HCT116 (cell line): Measurements from ENCODE around the gene SAMD4A. TPM values are rescaled to one million over a fixed set of nuclear protein-coding genes. Genes with fewer than 3 reads are reported as not detected.

ENCODE experiments used
- ATAC-seq: fragments of 200-7000 bp; cut with Tn5 transposase; 2 replicates; pipeline ENCODE4 v1.9.1; 2020; ENCODE audit warnings: mild to moderate bottlenecking, moderate library complexity
- BruUV-seq: library from RNA; stranded (reverse); fragments of 400-500 nt; replicated peaks from 2 replicates; lab custom pipeline; 2021; lab: Mats Ljungman, UMichigan
- CTCF ChIA-PET: fragments of 300-600 bp; sonication (Branson Sonifier 250); formaldehyde crosslinking; loops from one replicate; lab custom pipeline; 2021; ENCODE audit warnings: antibody characterized with exemption; lab: Charles Lee
- POLR2A ChIA-PET: fragments of 300-600, 350-600 bp; sonication (Branson Sonifier 250); formaldehyde crosslinking; loops from one replicate; lab custom pipeline; 2021; ENCODE audit warnings: antibody characterized with exemption; lab: Charles Lee
- RAD21 ChIA-PET, 2 experiments: fragments of 300-600 bp; sonication (Branson Sonifier 250); formaldehyde crosslinking; loops; one replicate each; lab custom pipeline; 2023; ENCODE audit warnings: low total read pairs in 2 of 2; ENCODE audit not compliant: uncharacterized antibody in 2 of 2, unreplicated experiment in 2 of 2, low non-redundant PET in 1 of 2; lab: Charles Lee
- DNase-seq: peaks from one replicate; pipeline ENCODE4 v3.0.0-alpha.2; 2010; ENCODE audit warnings: low read depth, low spot score
- H2AFZ ChIP-seq: fragments of 200-600 bp; shearing (Covaris generic), sonication (generic); 2 replicates; pipeline ENCODE4 v1.6.1; 2017; ENCODE audit warnings: low read depth, mixed run types, mixed read lengths, antibody characterized with exemption, low read length; ENCODE audit not compliant: poor library complexity, severe bottlenecking
- H3K27ac ChIP-seq: 2 replicates; pipeline ENCODE4 v1.5.1; 2012; ENCODE audit warnings: low read depth, low read length
- H3K27me3 ChIP-seq: fragments of 200-600 bp; sonication (generic); 2 replicates; pipeline ENCODE4 v1.6.1; 2016; ENCODE audit warnings: mixed run types, low read length, mixed read lengths; ENCODE audit not compliant: insufficient read depth
- H3K36me3 ChIP-seq, 2 experiments: fragments of 200-500 bp in 1 of 2; fragments of 200-600 bp in 1 of 2; sonication (Bioruptor generic) in 1 of 2; sonication (generic) in 1 of 2; 2 replicates each; pipeline versions ENCODE4 v1.5.1 to v1.6.1; 2014 to 2016; ENCODE audit warnings: low read length in 2 of 2, inconsistent platforms in 1 of 2, mixed read lengths in 1 of 2, mixed run types in 1 of 2; ENCODE audit not compliant: insufficient read depth in 2 of 2, control insufficient read depth in 1 of 2
- H3K4me1 ChIP-seq, 2 experiments: fragments of 200-600 bp in 1 of 2; sonication (generic) in 1 of 2; 2 replicates each; pipeline versions ENCODE4 v1.5.1 to v1.6.1; 2012 to 2017; ENCODE audit warnings: low read length in 2 of 2, inconsistent platforms in 1 of 2, mild to moderate bottlenecking in 1 of 2, mixed read lengths in 1 of 2, mixed run types in 1 of 2, moderate library complexity in 1 of 2; ENCODE audit not compliant: insufficient read depth in 2 of 2, control insufficient read depth in 1 of 2
- H3K4me2 ChIP-seq: fragments of 200-600 bp; sonication (generic); 2 replicates; pipeline ENCODE4 v1.6.1; 2017; ENCODE audit warnings: mixed run types, low read length, mixed read lengths
- H3K4me3 ChIP-seq, 2 experiments: fragments of 200-600 bp in 1 of 2; sonication (generic) in 1 of 2; replicated peaks in 1 of 2; 2 replicates each; pipeline ENCODE4 v1.5.1; 2011 to 2016; ENCODE audit warnings: low read length in 2 of 2, control low read depth in 1 of 2, low read depth in 1 of 2, mild to moderate bottlenecking in 1 of 2, mixed read lengths in 1 of 2, mixed run types in 1 of 2
- H3K79me2 ChIP-seq: fragments of 200-600 bp; sonication (generic); 2 replicates; pipeline ENCODE4 v1.6.1; 2017; ENCODE audit warnings: mild to moderate bottlenecking, mixed run types, low read length, moderate library complexity, mixed read lengths; ENCODE audit not compliant: insufficient read depth
- H3K9ac ChIP-seq: fragments of 200-600 bp; sonication (generic); 2 replicates; pipeline ENCODE4 v1.6.1; 2016; ENCODE audit warnings: low read length, mixed read lengths
- H3K9me2 ChIP-seq: fragments of 200-600 bp; sonication (generic), shearing (Covaris generic); 2 replicates; pipeline ENCODE4 v1.6.1; 2017; ENCODE audit warnings: mixed run types, mild to moderate bottlenecking, moderate library complexity; ENCODE audit not compliant: insufficient read depth
- H3K9me3 ChIP-seq, 2 experiments: fragments of 200-500 bp in 1 of 2; fragments of 200-600 bp in 1 of 2; sonication (Bioruptor generic) in 1 of 2; sonication (generic) in 1 of 2; 2 replicates each; pipeline ENCODE4 v1.6.1; 2014 to 2017; ENCODE audit warnings: low read length in 2 of 2, mixed read lengths in 2 of 2, inconsistent platforms in 1 of 2, low read depth in 1 of 2, mild to moderate bottlenecking in 1 of 2, mixed run types in 1 of 2, moderate library complexity in 1 of 2; ENCODE audit not compliant: control insufficient read depth in 1 of 2, insufficient read depth in 1 of 2
- H4K20me1 ChIP-seq: fragments of 200-600 bp; sonication (generic), shearing (Covaris generic); 2 replicates; pipeline ENCODE4 v1.6.1; 2017; ENCODE audit warnings: mixed run types, mild to moderate bottlenecking, moderate library complexity; ENCODE audit not compliant: insufficient read depth
- CBX3 ChIP-seq: IDR thresholded peaks from 2 replicates; pipeline ENCODE4 v1.6.1; 2012; ENCODE audit warnings: low read depth
- CEBPB ChIP-seq: IDR thresholded peaks from 2 replicates; pipeline ENCODE4 v1.6.1; 2012; ENCODE audit warnings: low read depth
- CTCF ChIP-seq, 3 experiments: fragments of 200-600 bp in 1 of 3; sonication (generic) in 1 of 3; IDR thresholded peaks in 2 of 3; conservative IDR thresholded peaks in 1 of 3; 2 replicates each; pipeline ENCODE4 v1.5.1; 2012 to 2017; ENCODE audit warnings: low read depth in 2 of 3, low read length in 2 of 3, antibody characterized with exemption in 1 of 3, borderline replicate concordance in 1 of 3, control low read depth in 1 of 3, mild to moderate bottlenecking in 1 of 3, mixed read lengths in 1 of 3, mixed run types in 1 of 3, moderate library complexity in 1 of 3; ENCODE audit not compliant: insufficient read depth in 1 of 3
- EGR1 ChIP-seq: IDR thresholded peaks from 2 replicates; pipeline ENCODE4 v1.6.1; 2012; ENCODE audit warnings: low read depth
- ELF1 ChIP-seq: IDR thresholded peaks from 2 replicates; pipeline ENCODE4 v1.6.1; 2012; ENCODE audit warnings: low read depth, borderline replicate concordance
- EZH2 ChIP-seq: fragments of 200-600 bp; sonication (generic); IDR thresholded peaks from 2 replicates; pipeline ENCODE4 v1.6.1; 2017; ENCODE audit warnings: antibody characterized with exemption, mixed run types
- MAX ChIP-seq: IDR thresholded peaks from 2 replicates; pipeline ENCODE4 v1.6.1; 2012
- POLR2A ChIP-seq: IDR thresholded peaks from 2 replicates; pipeline ENCODE4 v1.7.0; 2011; ENCODE audit warnings: borderline replicate concordance; ENCODE audit not compliant: insufficient read depth, insufficient read length; ENCODE audit errors: extremely low read depth
- POLR2AphosphoS5 ChIP-seq: IDR thresholded peaks from 2 replicates; pipeline ENCODE4 v1.6.1; 2011; ENCODE audit warnings: mild to moderate bottlenecking, low read depth, low read length, moderate library complexity
- RAD21 ChIP-seq: IDR thresholded peaks from 2 replicates; pipeline ENCODE4 v1.6.1; 2012; ENCODE audit warnings: low read depth, mild to moderate bottlenecking
- SRF ChIP-seq: IDR thresholded peaks from 2 replicates; pipeline ENCODE4 v1.6.1; 2012; ENCODE audit warnings: low read depth
- TCF7L2 ChIP-seq: IDR thresholded peaks from 2 replicates; pipeline ENCODE4 v1.7.0; 2011; ENCODE audit warnings: borderline replicate concordance, inconsistent platforms; ENCODE audit not compliant: insufficient read depth, insufficient read length; ENCODE audit errors: extremely low read depth
- YY1 ChIP-seq: IDR thresholded peaks from 2 replicates; pipeline ENCODE4 v1.6.1; 2011; ENCODE audit warnings: low read length, low read depth, moderate library complexity, mild to moderate bottlenecking; ENCODE audit not compliant: insufficient replicate concordance; ENCODE audit errors: extremely low read depth
- ZBTB33 ChIP-seq: IDR thresholded peaks from 2 replicates; pipeline ENCODE4 v1.6.1; 2011; ENCODE audit warnings: mild to moderate bottlenecking, low read length, moderate library complexity; ENCODE audit not compliant: insufficient replicate concordance; ENCODE audit errors: extremely low read depth
- intact Hi-C: fragments of 100-400 bp; cut with micrococcal nuclease; formaldehyde crosslinking; loops from 2 replicates; pipeline ENCODE4 v1.10.0; 2022
- total RNA-seq: library from RNA; stranded (reverse); gene quantifications from one replicate; pipeline ENCODE4 v1.2.1, GENCODE V29; 2021; ENCODE audit not compliant: unreplicated experiment

SAMD4A gene
- total RNA-seq, 1 experiment from 2014 or later: 9.0 TPM

GRCh38 chr14:54792288-54792687 is 225.4 kb downstream of the SAMD4A start:
- TF ChIP-seq SRF: no peak
- 0 out of 4 replicates have a peak, but pooled peaks cover 0 to 5% of the 10 kb centered on the region in 2 experiments for H3K4me1 ChIP-seq
- no peak overlapping the region for H2AFZ ChIP-seq
- no peak overlapping the region for H3K27ac ChIP-seq
- ChIA-PET CTCF (interaction anchor here (1.5 kb wide), 1 partner anchor 14 kb away, joined by 4 read pairs; no protein-coding TSS in a partner anchor), POLR2A (no interaction called here), RAD21 (no interaction called here)
- no peak overlapping the region for H3K4me2 ChIP-seq
- no peak overlapping the region for H3K9ac ChIP-seq
- no peak for DNase-seq
- no peaks in the 10 kb centered on the region for H4K20me1 ChIP-seq
- ATAC-seq: no peak
- no peaks in the 10 kb centered on the region for H3K9me3 ChIP-seq
- H3K27me3 ChIP-seq: no peaks in the 10 kb centered on the region
- no peak overlapping the region for H3K4me3 ChIP-seq
- BruUV-seq: no TSS peak
- no peaks in the 10 kb centered on the region for H3K9me2 ChIP-seq
- H3K36me3 ChIP-seq: no peaks in the 10 kb centered on the region
- H3K79me2 ChIP-seq: no peaks in the 10 kb centered on the region
- intact Hi-C loops: no loop called here

- Histone ChIP-seq H3K79me2 (no peaks in the 10 kb centered on the region), H3K4me2 (no peak overlapping the region), H3K9me2 (no peaks in the 10 kb centered on the region), H3K9me3 (no peaks in the 10 kb centered on the region), H2AFZ (no peak overlapping the region), H3K27me3 (no peaks in the 10 kb centered on the region), H3K4me3 (no peak overlapping the region), H3K36me3 (no peaks in the 10 kb centered on the region), H3K9ac (no peak overlapping the region), H3K27ac (no peak overlapping the region), H4K20me1 (no peaks in the 10 kb centered on the region), H3K4me1 (0 out of 4 replicates have a peak, but pooled peaks cover 0 to 5% of the 10 kb centered on the region in 2 experiments)
- RAD21 ChIA-PET: no interaction called here
- CTCF ChIA-PET: interaction anchor here (0.6 kb wide), 1 partner anchor 230 kb away, joined by 3 read pairs; no protein-coding TSS in a partner anchor
- BruUV-seq: no TSS peak
- DNase-seq (no peak), ATAC-seq (no peak)
- POLR2A ChIA-PET: no interaction called here
- intact Hi-C loops: no loop called here
- no peak for TF ChIP-seq POLR2AphosphoS5
- TF ChIP-seq MAX: no peak
- no peak for TF ChIP-seq TCF7L2
- no peak for TF ChIP-seq RAD21
- no peak for TF ChIP-seq ELF1
- TF ChIP-seq CTCF (IDR thresholded peaks at IDR 0.05 in 2 of 3, conservative IDR thresholded peaks at IDR 0.05 in 1 of 3; ENCODE audit: borderline replicate concordance in 1 of 3, insufficient read depth in 1 of 3, low read depth in 2 of 3, low read length in 2 of 3): no peak
- TF ChIP-seq POLR2A: no peak
- TF ChIP-seq EGR1: no peak
- no peak for TF ChIP-seq YY1
- no peak for TF ChIP-seq ZBTB33
- no peak for TF ChIP-seq EZH2
- TF ChIP-seq CEBPB: no peak
- no peak for TF ChIP-seq CBX3
Measured at GRCh38 chr14:54794159-54794558, 227.2 kb downstream of the SAMD4A start.
